PC-9 (cell line): ENCODE data around the gene HS3ST6. TPM values are rescaled to one million over a fixed set of nuclear protein-coding genes. Genes with fewer than 3 reads are reported as not detected.
"Not testable (repeated sequence)": the region's sequence is repeated elsewhere in the genome, so short reads cannot be mapped to it uniquely, and the experiment has no call there.

Experiments
- BruUV-seq: library from RNA; stranded (reverse); fragments of 400-500 nt; replicated peaks from 2 replicates; lab custom pipeline; 2021; lab: Mats Ljungman, UMichigan
- CTCF ChIA-PET: fragments of 300-600 bp; sonication (Branson Sonifier 250); formaldehyde crosslinking; loops from one replicate; lab custom pipeline; 2022; ENCODE audit warnings: antibody characterized with exemption; lab: Charles Lee
- POLR2A ChIA-PET: fragments of 300-600 bp; sonication (Branson Sonifier 250); formaldehyde crosslinking; loops from one replicate; lab custom pipeline; 2022; ENCODE audit warnings: antibody characterized with exemption; ENCODE audit not compliant: unreplicated experiment; lab: Charles Lee
- DNase-seq, 2 experiments: peaks; one replicate each; pipeline versions ENCODE4 v3.0.0 to v3.0.0-alpha.2; 2015 to 2022; ENCODE audit warnings: mixed read lengths in 1 of 2
- H2AFZ ChIP-seq: fragments of 200-600 bp; sonication (generic); 2 replicates; pipeline ENCODE4 v1.8.1; 2017; ENCODE audit warnings: antibody characterized with exemption
- H3F3A ChIP-seq: fragments of 200-600 bp; sonication (generic); 2 replicates; pipeline ENCODE4 v1.8.1; 2017; ENCODE audit warnings: antibody characterized with exemption, mild to moderate bottlenecking, low read depth; ENCODE audit not compliant: insufficient read depth
- H3K27ac ChIP-seq: fragments of 200-600 bp; sonication (generic); 2 replicates; pipeline ENCODE4 v1.6.1; 2016; ENCODE audit warnings: mixed run types
- H3K27me3 ChIP-seq: fragments of 200-600 bp; sonication (generic); 2 replicates; pipeline ENCODE4 v1.6.1; 2016; ENCODE audit warnings: low read depth, mixed run types; ENCODE audit not compliant: insufficient read depth
- H3K36me3 ChIP-seq: fragments of 200-600 bp; sonication (generic); 2 replicates; pipeline ENCODE4 v1.6.1; 2016; ENCODE audit warnings: low read depth, mixed run types
- H3K4me1 ChIP-seq: fragments of 200-600 bp; sonication (generic); replicated peaks from 2 replicates; pipeline ENCODE4 v1.6.1; 2016; ENCODE audit warnings: mixed run types; ENCODE audit not compliant: insufficient read depth
- H3K4me2 ChIP-seq: fragments of 200-600 bp; sonication (generic); 2 replicates; pipeline ENCODE4 v1.6.1; 2017; ENCODE audit warnings: mixed run types
- H3K4me3 ChIP-seq: fragments of 200-600 bp; sonication (generic); 2 replicates; pipeline ENCODE4 v1.6.1; 2016; ENCODE audit warnings: mixed run types
- H3K79me2 ChIP-seq: fragments of 200-600 bp; sonication (generic); 2 replicates; pipeline ENCODE4 v1.6.1; 2017; ENCODE audit warnings: low read depth, mixed run types
- H3K9me2 ChIP-seq: fragments of 200-600 bp; sonication (generic); 2 replicates; pipeline ENCODE4 v1.8.1; 2017; ENCODE audit warnings: mild to moderate bottlenecking; ENCODE audit not compliant: insufficient read depth
- H3K9me3 ChIP-seq: fragments of 200-600 bp; sonication (generic); 2 replicates; pipeline ENCODE4 v1.8.1; 2016; ENCODE audit warnings: low read depth; ENCODE audit not compliant: insufficient read depth
- H4K20me1 ChIP-seq: fragments of 200-600 bp; sonication (generic); 2 replicates; pipeline ENCODE4 v1.8.1; 2017; ENCODE audit not compliant: insufficient read depth
- EZH2 ChIP-seq: fragments of 200-600 bp; sonication (generic); IDR thresholded peaks from 2 replicates; pipeline ENCODE4 v1.8.0; 2017; ENCODE audit warnings: antibody characterized with exemption, low read depth
- intact Hi-C: fragments of 100-400 bp; cut with micrococcal nuclease; formaldehyde crosslinking; loops from one replicate; pipeline ENCODE4 v1.10.0; 2022; ENCODE audit not compliant: unreplicated experiment
- total RNA-seq: library from RNA; stranded (reverse); gene quantifications from 2 replicates; pipeline ENCODE4 v1.2.3, GENCODE V29; 2021
- TF ChIP-seq, protein P1 (sequence below): fragments of 200-600 bp; sonication (generic); conservative IDR thresholded peaks from 2 replicates; pipeline ENCODE4 v1.6.1; 2017; ENCODE audit warnings: mixed run types, antibody characterized with exemption, mild to moderate bottlenecking, moderate library complexity

Gene HS3ST6
- total RNA-seq, 1 experiment from 2014 or later = not detected

DNA sequence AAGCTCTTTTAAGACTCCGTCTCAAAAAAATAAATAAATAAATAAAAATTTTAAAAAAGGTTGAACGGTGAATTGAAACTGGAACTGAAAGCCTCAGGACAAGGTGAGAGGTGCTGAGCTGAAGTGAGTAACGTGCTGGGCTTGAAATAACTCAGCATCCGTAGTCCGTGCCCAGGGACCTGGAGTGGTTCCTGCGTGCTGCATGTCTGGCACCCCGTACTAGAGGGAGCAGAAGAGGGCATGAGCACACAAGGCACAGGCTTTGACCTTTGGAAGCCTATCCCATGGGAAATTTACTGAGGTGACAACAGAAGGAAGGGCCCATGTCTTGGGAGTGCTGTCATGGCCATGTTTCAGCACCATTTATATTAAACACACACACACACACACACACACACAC is 41.7 kb downstream of the HS3ST6 start:
- TF ChIP-seq, protein P1, sequence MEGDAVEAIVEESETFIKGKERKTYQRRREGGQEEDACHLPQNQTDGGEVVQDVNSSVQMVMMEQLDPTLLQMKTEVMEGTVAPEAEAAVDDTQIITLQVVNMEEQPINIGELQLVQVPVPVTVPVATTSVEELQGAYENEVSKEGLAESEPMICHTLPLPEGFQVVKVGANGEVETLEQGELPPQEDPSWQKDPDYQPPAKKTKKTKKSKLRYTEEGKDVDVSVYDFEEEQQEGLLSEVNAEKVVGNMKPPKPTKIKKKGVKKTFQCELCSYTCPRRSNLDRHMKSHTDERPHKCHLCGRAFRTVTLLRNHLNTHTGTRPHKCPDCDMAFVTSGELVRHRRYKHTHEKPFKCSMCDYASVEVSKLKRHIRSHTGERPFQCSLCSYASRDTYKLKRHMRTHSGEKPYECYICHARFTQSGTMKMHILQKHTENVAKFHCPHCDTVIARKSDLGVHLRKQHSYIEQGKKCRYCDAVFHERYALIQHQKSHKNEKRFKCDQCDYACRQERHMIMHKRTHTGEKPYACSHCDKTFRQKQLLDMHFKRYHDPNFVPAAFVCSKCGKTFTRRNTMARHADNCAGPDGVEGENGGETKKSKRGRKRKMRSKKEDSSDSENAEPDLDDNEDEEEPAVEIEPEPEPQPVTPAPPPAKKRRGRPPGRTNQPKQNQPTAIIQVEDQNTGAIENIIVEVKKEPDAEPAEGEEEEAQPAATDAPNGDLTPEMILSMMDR = no peak
- TF ChIP-seq EZH2 = no peak
- no peak for DNase-seq
- Histone ChIP-seq H3F3A (peaks cover 15% of the 10 kb centered on the region; the same call in 1 of the 2 replicates), H4K20me1 (no peaks in the 10 kb centered on the region), H3K9me2 (no peaks in the 10 kb centered on the region), H2AFZ (no peak overlapping the region), H3K79me2 (no peaks in the 10 kb centered on the region), H3K4me2 (no peak overlapping the region), H3K4me1 (peaks cover 20% of the 10 kb centered on the region), H3K4me3 (no peak overlapping the region), H3K27ac (no peak overlapping the region), H3K27me3 (no peaks in the 10 kb centered on the region), H3K9me3 (no peaks in the 10 kb centered on the region), H3K36me3 (no peaks in the 10 kb centered on the region)
- ChIA-PET CTCF (interaction anchor here (0.7 kb wide), 1 partner anchor 1770 kb away, joined by 3 read pairs; no protein-coding TSS in a partner anchor), POLR2A (no interaction called here)
- BruUV-seq = no TSS peak
- intact Hi-C loops = no loop called here

DNA sequence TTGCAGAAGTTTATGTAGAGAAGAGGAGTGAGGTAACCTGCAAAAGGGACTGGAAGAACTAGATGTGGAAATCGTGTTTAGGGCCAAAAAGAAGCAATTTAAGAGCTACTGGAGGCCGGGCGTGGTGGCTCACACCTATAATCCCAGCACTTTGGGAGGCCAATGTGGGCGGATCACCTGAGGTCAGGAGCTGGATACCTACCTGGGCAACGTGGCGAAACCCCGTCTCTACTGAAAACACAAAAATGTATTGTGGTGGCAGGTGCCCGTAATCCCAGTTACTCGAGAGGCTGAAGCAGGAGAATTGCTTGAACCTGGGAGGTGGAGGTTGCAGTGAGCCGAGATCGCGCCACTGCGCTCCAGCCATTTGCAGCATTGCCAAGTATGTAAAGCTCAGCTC is 42.1 kb downstream of the HS3ST6 start:
- H3K27me3 ChIP-seq, H3K36me3 ChIP-seq, H2AFZ ChIP-seq, POLR2A ChIA-PET, H3K4me3 ChIP-seq, H3K4me2 ChIP-seq, H3K79me2 ChIP-seq, H3K9me2 ChIP-seq, intact Hi-C loops, BruUV-seq, H3K9me3 ChIP-seq, CTCF ChIA-PET, H3K27ac ChIP-seq, H4K20me1 ChIP-seq, DNase-seq: not testable (repeated sequence)
- H3K4me1 ChIP-seq = peaks cover 20% of the 10 kb centered on the region
- H3F3A ChIP-seq = peaks cover 16% of the 10 kb centered on the region

DNA sequence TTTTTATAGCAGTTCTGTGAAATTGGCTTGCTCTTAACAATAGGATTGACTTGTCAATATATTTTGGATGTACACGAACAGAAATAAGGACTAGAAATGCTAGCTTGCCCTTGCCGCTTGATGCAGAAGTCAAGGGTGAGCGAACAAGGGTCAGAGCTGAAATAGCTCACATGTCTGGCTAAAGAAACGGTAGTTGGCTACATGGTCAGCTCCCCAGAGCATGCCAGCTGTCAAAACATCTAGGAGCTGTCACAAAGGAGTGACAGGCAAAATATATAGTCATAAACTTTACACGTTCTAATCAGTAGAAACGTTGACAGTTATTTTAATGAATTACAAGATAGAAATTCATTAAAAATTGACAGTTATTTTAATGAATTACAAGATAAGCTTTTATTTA is 43.4 kb downstream of the HS3ST6 start:
- Histone ChIP-seq H3K36me3 (no peaks in the 10 kb centered on the region), H3F3A (peaks cover 26% of the 10 kb centered on the region), H3K9me2 (no peaks in the 10 kb centered on the region), H3K79me2 (no peaks in the 10 kb centered on the region), H3K4me3 (no peak overlapping the region), H3K27ac (no peak overlapping the region), H3K9me3 (no peaks in the 10 kb centered on the region), H3K27me3 (no peaks in the 10 kb centered on the region), H3K4me1 (peaks cover 29% of the 10 kb centered on the region), H3K4me2 (no peak overlapping the region), H2AFZ (no peak overlapping the region), H4K20me1 (no peaks in the 10 kb centered on the region)
- BruUV-seq = no TSS peak
- TF ChIP-seq, protein P1 = no peak
- TF ChIP-seq EZH2 = no peak
- POLR2A ChIA-PET = no interaction called here
- CTCF ChIA-PET = no interaction called here
- intact Hi-C loops = loop anchor here (5.0 kb wide), 1 partner anchor 37 kb away; no protein-coding TSS in a partner anchor
- DNase-seq = no peak
